OCI-LY1 (cell line): ENCODE data around the gene APBA1.

ENCODE experiments used
- H2AFZ ChIP-seq: fragments of 200-600 bp; sonication (generic), shearing (Covaris generic); 2 replicates; pipeline ENCODE4 v1.6.0; 2014; ENCODE audit warnings: antibody characterized with exemption, mild to moderate bottlenecking, low read length
- H3F3A ChIP-seq: fragments of 200-600 bp; sonication (generic), shearing (Covaris generic); 2 replicates; pipeline ENCODE4 v1.6.0; 2014; ENCODE audit warnings: mild to moderate bottlenecking, antibody characterized with exemption, low read length, moderate library complexity; ENCODE audit not compliant: insufficient read depth
- H3K27ac ChIP-seq: fragments of 200-600 bp; sonication (generic); 2 replicates; pipeline ENCODE4 v1.5.1; 2014; ENCODE audit warnings: low read length, mixed run types, mild to moderate bottlenecking, low read depth; ENCODE audit not compliant: poor library complexity, severe bottlenecking
- H3K27me3 ChIP-seq: fragments of 200-600 bp; sonication (generic); 2 replicates; pipeline ENCODE4 v1.6.0; 2014; ENCODE audit warnings: antibody characterized with exemption, mild to moderate bottlenecking, low read length, moderate library complexity; ENCODE audit not compliant: insufficient read depth
- H3K36me3 ChIP-seq: fragments of 200-600 bp; sonication (generic); 2 replicates; pipeline ENCODE4 v1.6.1; 2014; ENCODE audit warnings: mild to moderate bottlenecking, antibody characterized with exemption, low read length, moderate library complexity, mixed read lengths; ENCODE audit not compliant: insufficient read depth
- H3K4me1 ChIP-seq: fragments of 200-600 bp; sonication (generic); 2 replicates; pipeline ENCODE4 v1.5.1; 2014; ENCODE audit warnings: mild to moderate bottlenecking, low read length, moderate library complexity; ENCODE audit not compliant: insufficient read depth, severe bottlenecking
- H3K4me2 ChIP-seq: fragments of 200-600 bp; sonication (generic), shearing (Covaris generic); 2 replicates; pipeline ENCODE4 v1.6.1; 2014; ENCODE audit warnings: low read length
- H3K4me3 ChIP-seq: fragments of 200-600 bp; sonication (generic); 2 replicates; pipeline ENCODE4 v1.5.1; 2014; ENCODE audit warnings: low read length, low read depth, mild to moderate bottlenecking, mixed read lengths; ENCODE audit not compliant: poor library complexity, severe bottlenecking
- H3K79me2 ChIP-seq: fragments of 200-600 bp; shearing (Covaris generic); 2 replicates; pipeline ENCODE4 v1.6.1; 2016; ENCODE audit warnings: mixed run types, low read length, mixed read lengths; ENCODE audit not compliant: insufficient read depth
- H3K9ac ChIP-seq: fragments of 200-600 bp; sonication (generic), shearing (Covaris generic); 2 replicates; pipeline ENCODE4 v1.6.1; 2014; ENCODE audit warnings: mild to moderate bottlenecking, low read length, mixed read lengths
- H3K9me2 ChIP-seq: fragments of 200-600 bp; sonication (generic), shearing (Covaris generic); 2 replicates; pipeline ENCODE4 v1.6.1; 2014; ENCODE audit warnings: low read depth, mild to moderate bottlenecking, low read length, mixed read lengths
- H3K9me3 ChIP-seq: fragments of 200-600 bp; shearing (Covaris generic); 2 replicates; pipeline ENCODE4 v1.6.1; 2014; ENCODE audit warnings: low read length, mixed read lengths
- H4K20me1 ChIP-seq: fragments of 200-600 bp; sonication (generic), shearing (Covaris generic); 2 replicates; pipeline ENCODE4 v1.6.0; 2016; ENCODE audit warnings: mild to moderate bottlenecking, low read length; ENCODE audit not compliant: insufficient read depth
- EZH2 ChIP-seq: fragments of 200-600 bp; sonication (generic), shearing (Covaris generic); IDR thresholded peaks from 2 replicates; pipeline ENCODE4 v1.8.0; 2017; ENCODE audit warnings: borderline replicate concordance, mixed run types, mild to moderate bottlenecking, antibody characterized with exemption, low read length, moderate library complexity, mixed read lengths
- TF ChIP-seq, protein P1 (sequence below): fragments of 200-600 bp; sonication (generic), shearing (Covaris generic); IDR thresholded peaks from 2 replicates; pipeline ENCODE4 v1.5.1; 2017; ENCODE audit warnings: mild to moderate bottlenecking, antibody characterized with exemption, low read length, moderate library complexity, mixed read lengths

APBA1 gene

DNA sequence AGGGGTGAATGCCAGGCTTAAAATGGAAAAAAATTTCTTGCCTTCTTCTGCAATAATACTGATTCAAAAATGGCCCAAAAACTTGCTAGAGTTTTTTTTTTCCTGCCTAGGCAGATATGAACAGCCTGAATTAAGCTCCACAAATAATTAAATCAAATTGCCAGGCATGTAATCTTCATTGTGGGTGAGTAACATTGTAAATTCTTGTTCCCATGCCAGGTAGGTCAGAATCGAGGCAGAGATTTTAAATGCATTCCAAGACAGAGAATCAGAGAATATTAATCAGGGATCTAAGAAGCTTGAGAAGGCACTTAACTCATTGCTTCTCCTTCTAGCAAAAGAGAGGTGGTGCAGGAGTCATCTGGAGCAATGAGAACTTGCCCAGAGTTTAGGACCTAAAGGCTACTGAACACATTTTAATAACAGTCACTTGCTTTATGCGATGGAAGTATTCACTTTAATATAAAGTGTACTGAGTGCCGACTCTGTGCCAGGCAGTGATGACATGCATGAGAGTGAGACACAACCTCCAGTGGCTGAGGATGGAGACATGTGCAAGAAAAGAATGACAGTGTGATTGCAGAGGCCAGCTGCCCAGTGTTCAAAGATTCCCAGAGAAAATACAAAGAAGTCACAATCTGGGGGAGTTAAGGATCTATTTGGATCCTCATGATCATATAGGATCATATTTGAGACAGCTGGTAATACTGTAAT lies 102.3 kb downstream of the APBA1 start:
- Histone ChIP-seq H3K4me3 (no peak overlapping the region), H3K36me3 (no peaks in the 10 kb centered on the region), H4K20me1 (no peaks in the 10 kb centered on the region), H2AFZ (no peak overlapping the region), H3K4me2 (no peak overlapping the region), H3K9me3 (no peaks in the 10 kb centered on the region), H3K27me3 (no peaks in the 10 kb centered on the region), H3F3A (no peaks in the 10 kb centered on the region), H3K9ac (no peak overlapping the region), H3K4me1 (no peaks in the 10 kb centered on the region), H3K9me2 (no peaks in the 10 kb centered on the region), H3K27ac (no peak overlapping the region), H3K79me2 (no peaks in the 10 kb centered on the region)
- TF ChIP-seq, protein P1, sequence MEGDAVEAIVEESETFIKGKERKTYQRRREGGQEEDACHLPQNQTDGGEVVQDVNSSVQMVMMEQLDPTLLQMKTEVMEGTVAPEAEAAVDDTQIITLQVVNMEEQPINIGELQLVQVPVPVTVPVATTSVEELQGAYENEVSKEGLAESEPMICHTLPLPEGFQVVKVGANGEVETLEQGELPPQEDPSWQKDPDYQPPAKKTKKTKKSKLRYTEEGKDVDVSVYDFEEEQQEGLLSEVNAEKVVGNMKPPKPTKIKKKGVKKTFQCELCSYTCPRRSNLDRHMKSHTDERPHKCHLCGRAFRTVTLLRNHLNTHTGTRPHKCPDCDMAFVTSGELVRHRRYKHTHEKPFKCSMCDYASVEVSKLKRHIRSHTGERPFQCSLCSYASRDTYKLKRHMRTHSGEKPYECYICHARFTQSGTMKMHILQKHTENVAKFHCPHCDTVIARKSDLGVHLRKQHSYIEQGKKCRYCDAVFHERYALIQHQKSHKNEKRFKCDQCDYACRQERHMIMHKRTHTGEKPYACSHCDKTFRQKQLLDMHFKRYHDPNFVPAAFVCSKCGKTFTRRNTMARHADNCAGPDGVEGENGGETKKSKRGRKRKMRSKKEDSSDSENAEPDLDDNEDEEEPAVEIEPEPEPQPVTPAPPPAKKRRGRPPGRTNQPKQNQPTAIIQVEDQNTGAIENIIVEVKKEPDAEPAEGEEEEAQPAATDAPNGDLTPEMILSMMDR, result no peak
- TF ChIP-seq EZH2, result no peak

DNA sequence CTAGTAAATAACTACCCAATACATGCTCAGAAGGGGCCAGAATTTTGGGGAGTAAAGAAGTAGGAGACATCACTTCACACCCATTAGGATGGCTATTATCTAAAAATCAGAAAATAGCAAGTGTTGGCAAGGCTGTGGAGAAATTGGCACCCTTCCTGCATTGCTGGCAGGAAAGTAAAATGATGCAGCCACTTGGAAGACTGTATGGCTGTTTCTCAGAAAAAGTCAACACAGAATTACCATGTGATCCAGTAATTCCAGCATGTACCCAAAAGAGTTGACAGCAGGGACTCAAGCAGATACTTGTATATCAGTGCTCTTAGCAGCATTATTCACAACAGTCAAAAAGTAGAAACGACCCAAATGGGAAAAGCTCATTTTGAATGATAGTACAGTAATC lies 107.6 kb downstream of the APBA1 start:
- Histone ChIP-seq H2AFZ (no peak overlapping the region), H3K4me1 (no peaks in the 10 kb centered on the region), H3K9ac (no peak overlapping the region), H3K79me2 (no peaks in the 10 kb centered on the region), H4K20me1 (no peaks in the 10 kb centered on the region), H3K27me3 (no peaks in the 10 kb centered on the region), H3F3A (no peaks in the 10 kb centered on the region), H3K36me3 (no peaks in the 10 kb centered on the region), H3K27ac (no peak overlapping the region), H3K4me3 (no peak overlapping the region), H3K9me3 (no peaks in the 10 kb centered on the region), H3K4me2 (no peak overlapping the region), H3K9me2 (no peaks in the 10 kb centered on the region)
- TF ChIP-seq, protein P1, result no peak
- no peak for TF ChIP-seq EZH2

DNA sequence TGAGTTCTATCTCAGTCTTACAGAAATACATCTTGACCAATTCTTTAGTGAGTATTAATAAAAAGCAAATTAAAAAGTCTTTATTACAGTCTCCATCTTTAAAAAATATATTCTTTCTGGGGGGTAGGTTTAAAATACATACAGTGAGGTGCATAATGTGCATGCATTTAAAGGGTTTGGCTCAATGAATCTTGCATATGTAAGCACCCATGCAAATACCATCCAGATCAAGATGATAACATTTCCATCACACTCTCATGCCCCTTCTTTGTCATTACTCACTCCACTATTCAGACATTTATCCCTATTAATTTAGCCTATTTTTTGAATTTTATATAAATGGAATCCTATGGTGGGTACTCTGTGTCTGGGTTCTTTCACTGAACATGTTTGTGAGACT lies 113.0 kb downstream of the APBA1 start:
- no peak for TF ChIP-seq EZH2
- TF ChIP-seq, protein P1, result no peak
- Histone ChIP-seq H3K79me2 (no peaks in the 10 kb centered on the region), H3K9me2 (no peaks in the 10 kb centered on the region), H3K4me3 (no peak overlapping the region), H4K20me1 (no peaks in the 10 kb centered on the region), H3K27me3 (no peaks in the 10 kb centered on the region), H3K27ac (no peak overlapping the region), H3K9ac (no peak overlapping the region), H3K9me3 (no peaks in the 10 kb centered on the region), H3F3A (no peaks in the 10 kb centered on the region), H2AFZ (no peak overlapping the region), H3K36me3 (no peaks in the 10 kb centered on the region), H3K4me2 (no peak overlapping the region), H3K4me1 (no peaks in the 10 kb centered on the region)
